RWPE2 (cell line): ENCODE measurements around the gene KLF15.

ENCODE experiments used
- ATAC-seq: fragments of 200-7000 bp; cut with Tn5 transposase; 3 replicates; pipeline ENCODE4 v1.9.1; 2021; ENCODE audit warnings: low read depth
- DNase-seq: peaks from one replicate; pipeline ENCODE4 v3.0.0-alpha.2; 2020; ENCODE audit warnings: low spot score
- H3K27ac ChIP-seq: fragments of 450-650 bp; 2 replicates; pipeline ENCODE4 v1.5.1; 2017; ENCODE audit warnings: mild to moderate bottlenecking; ENCODE audit not compliant: poor library complexity, severe bottlenecking
- H3K27me3 ChIP-seq: fragments of 250-450 bp; sonication (Bioruptor Pico); 2 replicates; pipeline ENCODE4 v1.5.1; 2021; ENCODE audit warnings: mild to moderate bottlenecking, moderate library complexity; ENCODE audit not compliant: insufficient read depth, poor library complexity, severe bottlenecking
- H3K36me3 ChIP-seq: fragments of 250-450 bp; sonication (Bioruptor Pico); 2 replicates; pipeline ENCODE4 v1.5.1; 2020; ENCODE audit warnings: low read depth, mild to moderate bottlenecking, moderate library complexity
- H3K4me1 ChIP-seq: fragments of 250-450 bp; sonication (Bioruptor Pico); 2 replicates; pipeline ENCODE4 v1.5.1; 2021; ENCODE audit warnings: mild to moderate bottlenecking, moderate library complexity; ENCODE audit not compliant: insufficient read depth, poor library complexity, severe bottlenecking
- H3K4me3 ChIP-seq: fragments of 250-450 bp; sonication (Bioruptor Pico); 2 replicates; pipeline ENCODE4 v1.5.1; 2021; ENCODE audit warnings: mild to moderate bottlenecking, moderate library complexity; ENCODE audit not compliant: severe bottlenecking
- H3K9me3 ChIP-seq: fragments of 250-450 bp; sonication (Bioruptor Pico); 2 replicates; pipeline ENCODE4 v1.5.1; 2021; ENCODE audit warnings: mild to moderate bottlenecking, moderate library complexity; ENCODE audit not compliant: severe bottlenecking
- TF ChIP-seq, protein P1 (sequence below): fragments of 450-650 bp; IDR thresholded peaks from one replicate; pipeline ENCODE4 v1.5.1; 2017; ENCODE audit warnings: mild to moderate bottlenecking, moderate library complexity; ENCODE audit not compliant: poor library complexity, severe bottlenecking

KLF15 gene

DNA sequence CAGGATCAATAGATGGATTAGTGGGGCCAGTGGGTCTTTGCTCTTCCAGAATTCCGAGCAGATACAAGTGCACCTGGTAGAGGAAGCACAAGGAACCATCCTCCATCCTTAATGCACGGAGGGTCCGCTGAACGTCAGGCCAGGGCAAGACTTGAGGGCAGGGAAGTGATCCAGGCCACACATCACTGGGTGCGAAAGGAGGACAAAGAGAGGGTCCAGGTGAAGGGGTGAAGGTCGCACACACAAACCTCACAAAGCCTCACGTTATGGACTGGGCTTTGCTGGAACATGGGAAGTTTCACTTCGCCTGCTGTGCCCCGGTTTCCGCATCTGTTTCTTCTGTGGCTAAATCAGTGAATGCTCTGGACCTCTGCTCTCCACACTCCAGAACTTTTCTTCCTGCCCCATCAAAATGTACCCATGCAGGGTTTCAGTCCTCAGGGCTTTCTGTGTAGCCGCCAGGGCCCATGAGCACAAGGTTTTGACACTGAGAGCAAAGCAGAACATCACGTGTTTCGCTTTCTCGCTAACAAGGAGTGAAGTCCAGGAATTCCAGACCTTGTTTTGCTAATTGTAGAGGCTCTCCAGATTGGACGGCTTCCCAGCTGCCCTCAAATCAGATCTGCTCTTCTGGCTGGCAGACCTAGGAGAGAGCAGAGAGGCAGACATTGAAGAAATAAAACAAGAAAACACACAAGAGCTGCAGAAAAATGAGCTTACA, 56.3 kb downstream of the KLF15 start:
- DNase-seq (no peak), ATAC-seq (no peak)
- Histone ChIP-seq H3K27me3 (no peaks in the 10 kb centered on the region), H3K9me3 (peaks cover 11% of the 10 kb centered on the region), H3K27ac (no peak overlapping the region), H3K4me3 (no peak overlapping the region), H3K36me3 (no peaks in the 10 kb centered on the region), H3K4me1 (peaks cover 15% of the 10 kb centered on the region)
- TF ChIP-seq, protein P1, sequence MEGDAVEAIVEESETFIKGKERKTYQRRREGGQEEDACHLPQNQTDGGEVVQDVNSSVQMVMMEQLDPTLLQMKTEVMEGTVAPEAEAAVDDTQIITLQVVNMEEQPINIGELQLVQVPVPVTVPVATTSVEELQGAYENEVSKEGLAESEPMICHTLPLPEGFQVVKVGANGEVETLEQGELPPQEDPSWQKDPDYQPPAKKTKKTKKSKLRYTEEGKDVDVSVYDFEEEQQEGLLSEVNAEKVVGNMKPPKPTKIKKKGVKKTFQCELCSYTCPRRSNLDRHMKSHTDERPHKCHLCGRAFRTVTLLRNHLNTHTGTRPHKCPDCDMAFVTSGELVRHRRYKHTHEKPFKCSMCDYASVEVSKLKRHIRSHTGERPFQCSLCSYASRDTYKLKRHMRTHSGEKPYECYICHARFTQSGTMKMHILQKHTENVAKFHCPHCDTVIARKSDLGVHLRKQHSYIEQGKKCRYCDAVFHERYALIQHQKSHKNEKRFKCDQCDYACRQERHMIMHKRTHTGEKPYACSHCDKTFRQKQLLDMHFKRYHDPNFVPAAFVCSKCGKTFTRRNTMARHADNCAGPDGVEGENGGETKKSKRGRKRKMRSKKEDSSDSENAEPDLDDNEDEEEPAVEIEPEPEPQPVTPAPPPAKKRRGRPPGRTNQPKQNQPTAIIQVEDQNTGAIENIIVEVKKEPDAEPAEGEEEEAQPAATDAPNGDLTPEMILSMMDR, result no peak

DNA sequence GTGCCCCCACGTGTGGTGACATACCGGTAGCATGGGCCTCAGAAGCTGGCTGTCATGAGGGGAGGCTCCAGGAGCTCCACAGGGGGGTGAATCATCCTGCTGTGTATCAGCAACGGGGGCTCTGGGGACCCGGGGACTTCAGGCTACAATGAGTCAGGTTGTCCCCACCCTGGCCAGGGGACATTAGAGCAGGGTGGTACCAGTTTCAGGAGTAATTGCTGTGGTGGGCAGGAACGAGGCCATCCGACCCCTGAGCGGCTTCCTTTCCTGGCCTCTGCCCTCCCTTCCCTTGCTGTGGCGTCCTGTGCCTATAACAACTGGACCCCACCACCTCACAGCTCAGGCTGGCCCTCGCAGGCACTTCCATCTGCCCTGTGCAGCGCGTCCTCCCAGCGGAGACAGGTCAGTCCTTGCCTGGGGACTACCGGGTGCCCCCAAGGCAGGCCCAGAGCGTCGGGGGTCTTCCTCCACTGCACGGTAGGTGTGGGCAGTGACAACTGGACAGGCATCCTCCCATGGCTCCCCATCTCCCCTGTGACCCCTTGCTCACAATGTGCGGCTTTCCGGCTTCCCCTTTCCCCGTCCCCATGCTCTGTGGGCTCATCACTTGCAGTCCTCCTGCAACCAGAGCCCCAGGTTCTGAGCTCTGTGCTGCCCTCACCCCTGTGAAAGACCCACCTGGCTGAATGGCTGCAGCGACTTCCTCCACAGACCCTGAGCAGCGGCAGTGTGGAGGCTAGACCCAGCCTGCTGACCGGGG, 57.0 kb downstream of the KLF15 start:
- Histone ChIP-seq H3K27ac (no peak overlapping the region), H3K4me1 (peaks cover 13% of the 10 kb centered on the region), H3K9me3 (peaks cover 11% of the 10 kb centered on the region), H3K36me3 (no peaks in the 10 kb centered on the region), H3K4me3 (no peak overlapping the region), H3K27me3 (no peaks in the 10 kb centered on the region)
- ATAC-seq (no peak), DNase-seq (no peak)
- TF ChIP-seq, protein P1, result no peak

DNA sequence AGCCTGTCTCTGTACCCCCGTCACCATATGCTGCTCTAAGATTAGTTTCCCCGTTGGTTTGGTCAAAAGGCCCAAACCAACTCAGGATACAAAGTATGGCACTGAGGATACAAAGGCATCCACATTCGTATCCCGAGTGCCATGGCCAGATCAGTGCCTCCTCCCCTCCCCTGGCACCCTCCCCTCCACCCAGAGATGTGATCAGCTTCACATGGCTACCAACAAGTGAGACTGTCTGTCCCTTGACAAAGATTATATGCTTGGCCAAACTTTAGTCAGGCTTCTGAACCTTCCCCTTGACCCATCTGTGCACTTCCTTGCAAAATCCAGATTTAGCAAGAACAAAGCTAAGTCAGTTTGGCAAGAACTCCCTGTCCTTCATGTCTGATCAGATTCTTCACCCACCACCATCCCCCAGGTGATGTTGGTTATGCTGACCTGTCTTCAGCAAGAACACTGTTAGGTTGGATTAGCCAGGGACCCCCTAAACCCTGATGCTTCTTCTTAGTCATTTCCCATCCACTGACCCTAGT, 61.7 kb downstream of the KLF15 start:
- Histone ChIP-seq H3K36me3 (no peaks in the 10 kb centered on the region), H3K27ac (no peak overlapping the region), H3K4me3 (no peak overlapping the region), H3K9me3 (no peaks in the 10 kb centered on the region), H3K27me3 (no peaks in the 10 kb centered on the region), H3K4me1 (no peaks in the 10 kb centered on the region)
- ATAC-seq (no peak), DNase-seq (no peak)
- TF ChIP-seq, protein P1, result no peak

DNA sequence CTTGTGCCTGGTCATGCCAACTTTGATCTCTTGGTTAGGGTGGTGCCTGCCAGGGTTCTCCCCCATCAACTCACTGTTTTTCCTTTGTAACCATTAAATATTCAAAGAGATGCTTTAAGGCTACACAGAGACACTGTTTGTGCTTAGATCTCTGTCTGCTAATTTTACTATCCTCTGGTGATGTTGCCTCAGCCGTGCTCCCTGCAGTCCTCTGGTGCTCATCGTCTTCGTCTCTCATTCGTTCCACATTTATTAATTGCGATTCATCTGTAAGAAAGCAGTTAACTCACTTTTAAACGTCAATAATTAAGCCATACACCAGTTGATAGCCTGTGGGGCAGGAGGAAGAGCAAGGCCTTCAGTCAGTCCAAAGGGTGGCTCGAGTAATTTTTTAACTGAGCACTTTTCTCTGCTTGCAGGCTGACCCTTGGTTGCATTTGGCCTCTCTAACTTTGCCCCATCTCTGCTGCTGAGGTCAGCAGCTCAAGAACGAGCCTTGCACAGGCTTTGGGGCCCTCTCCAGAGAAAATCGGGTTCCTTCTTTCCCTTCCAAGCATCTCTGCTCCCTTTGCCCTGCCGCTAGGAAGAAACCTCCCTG, 62.9 kb downstream of the KLF15 start:
- no peak for ATAC-seq
- no peaks in the 10 kb centered on the region for H3K4me1 ChIP-seq

More for the DNA sequence above, 62.9 kb downstream of the KLF15 start:
- Histone ChIP-seq H3K9me3 (no peaks in the 10 kb centered on the region), H3K36me3 (no peaks in the 10 kb centered on the region), H3K4me3 (no peak overlapping the region), H3K27me3 (no peaks in the 10 kb centered on the region), H3K27ac (no peak overlapping the region)
- TF ChIP-seq, protein P1, result no peak
- no peak for DNase-seq
